ENCODE results near the gene MTMR1.

DNA sequence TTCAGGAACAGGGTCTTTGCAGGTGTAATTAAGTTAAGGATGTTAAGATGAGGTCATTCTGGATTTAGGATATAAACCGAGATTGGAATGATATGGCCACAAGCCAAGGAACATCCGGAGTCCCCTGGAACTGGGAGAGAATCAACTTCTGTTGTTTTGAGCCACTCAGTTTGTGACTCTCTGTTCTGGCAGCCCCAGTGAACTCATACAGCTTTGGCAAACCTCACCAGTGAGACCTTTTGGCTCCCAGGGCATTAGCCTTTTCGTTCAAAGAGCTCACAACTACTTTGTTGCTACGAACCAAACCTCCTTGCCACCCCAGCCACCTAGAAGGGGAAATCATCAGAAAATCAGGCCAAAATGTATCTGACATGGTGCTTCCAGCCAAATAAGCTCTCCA, 80.4 kb downstream of the MTMR1 start:
- TF ChIP-seq, protein P1, sequence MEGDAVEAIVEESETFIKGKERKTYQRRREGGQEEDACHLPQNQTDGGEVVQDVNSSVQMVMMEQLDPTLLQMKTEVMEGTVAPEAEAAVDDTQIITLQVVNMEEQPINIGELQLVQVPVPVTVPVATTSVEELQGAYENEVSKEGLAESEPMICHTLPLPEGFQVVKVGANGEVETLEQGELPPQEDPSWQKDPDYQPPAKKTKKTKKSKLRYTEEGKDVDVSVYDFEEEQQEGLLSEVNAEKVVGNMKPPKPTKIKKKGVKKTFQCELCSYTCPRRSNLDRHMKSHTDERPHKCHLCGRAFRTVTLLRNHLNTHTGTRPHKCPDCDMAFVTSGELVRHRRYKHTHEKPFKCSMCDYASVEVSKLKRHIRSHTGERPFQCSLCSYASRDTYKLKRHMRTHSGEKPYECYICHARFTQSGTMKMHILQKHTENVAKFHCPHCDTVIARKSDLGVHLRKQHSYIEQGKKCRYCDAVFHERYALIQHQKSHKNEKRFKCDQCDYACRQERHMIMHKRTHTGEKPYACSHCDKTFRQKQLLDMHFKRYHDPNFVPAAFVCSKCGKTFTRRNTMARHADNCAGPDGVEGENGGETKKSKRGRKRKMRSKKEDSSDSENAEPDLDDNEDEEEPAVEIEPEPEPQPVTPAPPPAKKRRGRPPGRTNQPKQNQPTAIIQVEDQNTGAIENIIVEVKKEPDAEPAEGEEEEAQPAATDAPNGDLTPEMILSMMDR (IDR thresholded peaks at IDR 0.05; ENCODE audit: low read depth, low read length, poor library complexity, severe bottlenecking), result no peak
- TF ChIP-seq EZH2phosphoT487 (IDR thresholded peaks at IDR 0.05; ENCODE audit: borderline replicate concordance, low read length), result no peak
